HuH-7 (cell line): ENCODE results near the gene SERPINA7.
"Not testable (repeated sequence)": the region's sequence is repeated elsewhere in the genome, so short reads cannot be mapped to it uniquely, and the experiment has no call there.

ENCODE experiments used
- DNase-seq: peaks from one replicate; pipeline ENCODE4 v3.0.0; 2011; ENCODE audit warnings: low spot score

The SERPINA7 gene, protein sequence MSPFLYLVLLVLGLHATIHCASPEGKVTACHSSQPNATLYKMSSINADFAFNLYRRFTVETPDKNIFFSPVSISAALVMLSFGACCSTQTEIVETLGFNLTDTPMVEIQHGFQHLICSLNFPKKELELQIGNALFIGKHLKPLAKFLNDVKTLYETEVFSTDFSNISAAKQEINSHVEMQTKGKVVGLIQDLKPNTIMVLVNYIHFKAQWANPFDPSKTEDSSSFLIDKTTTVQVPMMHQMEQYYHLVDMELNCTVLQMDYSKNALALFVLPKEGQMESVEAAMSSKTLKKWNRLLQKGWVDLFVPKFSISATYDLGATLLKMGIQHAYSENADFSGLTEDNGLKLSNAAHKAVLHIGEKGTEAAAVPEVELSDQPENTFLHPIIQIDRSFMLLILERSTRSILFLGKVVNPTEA

GRCh38 chrX:106038625-106039024 lies at the start of gene SERPINA7:
Gene SERPINA7 (minus strand): TSS chrX:106038727. CDS start chrX:106037058, 1,669 bp downstream.
- DNase-seq: peak; percentile 10

DNA sequence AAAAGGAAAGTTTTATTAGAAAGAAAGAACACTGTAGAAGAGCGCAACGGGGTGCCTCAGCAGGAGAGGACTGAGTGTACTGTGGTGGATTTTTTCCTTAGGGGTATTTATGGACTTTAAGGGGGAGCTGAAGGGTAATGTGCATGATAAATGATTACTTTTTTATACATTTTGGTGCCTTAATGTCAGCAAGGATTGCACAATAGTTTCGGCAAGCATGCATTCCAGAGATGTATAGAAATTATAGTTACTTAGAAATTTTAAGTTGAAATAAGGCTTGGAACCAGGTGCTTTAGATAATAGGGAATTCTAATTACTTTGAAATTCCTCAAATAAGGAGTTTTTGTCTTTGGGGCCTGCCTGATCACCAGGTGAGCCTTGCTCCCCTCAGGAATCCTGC lies 30.5 kb upstream of the SERPINA7 start:
- DNase-seq: no peak

DNA sequence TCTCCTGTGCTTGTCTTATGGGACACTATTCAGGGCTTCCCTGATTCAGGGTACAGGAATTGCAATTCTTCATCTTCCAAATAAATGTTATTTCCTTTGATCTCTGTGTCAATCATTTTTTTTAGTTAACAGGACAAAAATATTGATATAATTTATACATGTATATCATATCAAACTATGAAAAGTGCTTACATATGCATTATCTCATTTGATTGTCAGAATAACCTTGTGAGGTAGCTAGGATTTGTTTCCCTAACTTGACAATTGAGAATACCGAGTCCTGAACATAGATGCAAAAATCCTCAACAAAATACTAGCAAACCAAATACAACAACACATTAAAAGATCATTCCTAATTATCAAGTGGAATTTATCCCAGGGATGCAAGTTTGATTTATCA lies 11.5 kb upstream of the SERPINA7 start:
- no peak for DNase-seq

GRCh38 chrX:106042296-106042695 lies 3.8 kb upstream of the SERPINA7 start:
- no peak for DNase-seq

DNA sequence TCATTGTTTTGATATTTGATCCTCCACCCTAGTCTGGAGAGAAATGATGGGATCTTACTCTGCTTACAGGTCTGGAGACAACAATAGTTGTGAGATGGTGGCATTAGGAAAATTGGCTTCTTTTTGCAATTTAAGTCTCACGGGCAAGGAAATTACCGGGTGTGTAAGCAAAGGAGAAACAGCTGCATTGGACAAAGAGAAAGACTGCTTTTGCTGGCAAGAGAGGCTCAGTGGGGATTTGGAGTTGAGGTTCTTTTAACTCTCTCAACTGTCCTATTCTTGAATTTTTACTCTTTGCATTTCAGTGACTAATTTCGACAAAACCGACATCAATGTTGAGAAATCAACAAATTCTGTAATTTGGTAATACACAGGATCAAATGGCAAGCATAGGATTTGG lies 2.3 kb upstream of the SERPINA7 start:
- DNase-seq: no peak

DNA sequence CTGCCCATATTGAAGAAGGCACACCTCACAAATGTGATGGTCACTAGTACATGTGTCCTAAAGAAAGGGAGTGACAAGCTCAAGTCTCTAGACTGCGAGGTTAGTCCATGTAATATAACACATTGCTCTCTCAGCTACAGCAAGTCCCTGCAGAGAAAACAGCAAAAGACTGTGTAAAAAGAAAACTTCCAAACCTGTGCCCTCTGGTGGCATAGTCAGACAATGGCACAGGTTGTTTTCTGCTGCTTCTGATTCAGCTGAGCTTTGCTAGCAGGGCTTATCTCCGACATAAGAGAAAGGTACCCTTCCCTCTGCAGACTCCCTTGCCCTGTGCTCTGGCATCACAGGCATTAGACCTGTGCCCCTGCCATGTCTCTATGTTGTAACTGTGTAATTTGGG lies 1.4 kb upstream of the SERPINA7 start:
- no peak for DNase-seq

DNA sequence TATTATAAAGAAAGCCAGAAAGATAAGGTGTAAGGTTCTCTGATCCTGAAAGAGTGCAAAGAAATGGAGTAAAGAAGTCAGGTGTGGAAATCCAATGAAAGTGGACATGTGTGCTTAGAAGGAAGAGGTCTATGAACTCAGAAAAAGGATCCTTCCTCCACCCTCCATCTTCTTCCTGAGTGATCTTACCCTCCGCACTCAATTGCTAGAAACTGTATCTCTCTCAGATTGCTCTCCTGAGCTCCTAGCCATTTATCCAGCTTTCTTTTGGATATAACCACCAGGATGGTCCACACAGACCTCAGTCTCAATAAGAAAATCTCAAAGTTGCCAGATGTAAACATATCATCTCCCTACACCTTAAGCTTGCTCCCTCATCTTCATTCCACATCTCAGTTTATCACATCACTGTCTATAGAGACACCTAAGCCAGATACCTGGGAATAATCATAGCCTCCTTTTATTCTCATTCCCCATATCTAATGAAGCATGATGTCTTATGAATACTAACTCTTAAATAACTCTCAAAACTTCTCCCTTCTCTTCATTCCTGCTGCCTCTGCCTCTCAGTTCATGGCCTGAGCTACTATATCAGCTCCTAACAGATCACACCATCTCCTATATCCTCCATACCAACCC lies 573 bp downstream of the SERPINA7 start:
- DNase-seq: no peak

DNA sequence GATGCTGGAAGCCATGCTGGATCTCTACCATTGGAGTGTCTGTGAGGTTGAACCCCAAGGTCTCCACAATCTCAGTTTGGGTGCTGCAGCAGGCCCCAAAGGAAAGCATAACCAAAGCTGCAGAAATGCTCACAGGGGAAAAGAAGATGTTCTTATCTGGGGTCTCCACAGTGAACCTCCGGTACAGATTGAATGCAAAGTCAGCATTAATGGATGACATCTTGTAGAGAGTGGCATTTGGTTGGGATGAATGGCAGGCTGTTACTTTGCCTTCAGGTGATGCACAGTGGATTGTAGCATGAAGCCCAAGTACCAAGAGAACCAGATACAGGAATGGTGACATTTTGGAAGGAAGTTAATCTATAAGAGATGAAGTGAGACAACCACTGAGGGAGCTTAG lies 1.8 kb downstream of the SERPINA7 start:
- no peak for DNase-seq

DNA sequence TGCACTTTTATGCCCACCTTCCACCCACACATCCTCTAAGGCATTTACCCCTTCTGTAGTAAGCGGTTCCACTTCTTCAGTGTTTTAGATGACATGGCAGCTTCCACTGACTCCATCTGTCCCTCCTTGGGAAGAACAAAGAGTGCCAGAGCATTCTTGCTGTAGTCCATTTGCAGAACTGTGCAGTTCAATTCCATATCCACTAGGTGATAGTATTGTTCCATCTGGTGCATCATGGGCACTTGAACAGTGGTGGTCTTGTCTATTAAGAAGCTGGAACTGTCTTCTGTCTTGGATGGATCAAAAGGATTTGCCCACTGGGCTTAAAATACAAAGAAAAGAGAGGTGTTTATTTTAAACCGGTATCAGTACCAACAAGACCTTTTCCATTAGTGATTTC lies 3.5 kb downstream of the SERPINA7 start:
- DNase-seq: no peak

GRCh38 chrX:106023947-106024346 lies 14.6 kb downstream of the SERPINA7 start:
- DNase-seq: no peak

DNA sequence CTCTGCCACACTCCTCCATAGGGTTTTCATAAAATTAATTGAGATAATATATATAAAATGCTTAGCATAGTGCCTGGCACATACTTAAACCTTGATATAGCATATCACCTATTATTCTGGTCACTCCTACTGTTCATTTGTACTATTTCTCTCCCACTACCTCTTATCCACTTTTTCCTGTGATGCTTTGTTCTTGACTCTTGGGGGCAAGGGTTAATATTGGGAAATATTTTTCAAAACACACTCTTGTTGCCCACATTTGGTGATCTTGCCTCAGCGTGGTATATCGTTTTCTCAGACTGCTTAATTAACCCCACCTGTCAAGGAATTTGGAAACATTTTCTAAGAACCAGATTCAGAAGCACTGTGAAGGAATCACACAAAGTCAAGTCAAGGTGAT lies 16.3 kb downstream of the SERPINA7 start:
- DNase-seq: no peak

GRCh38 chrX:106014119-106014775 lies 24.3 kb downstream of the SERPINA7 start:
- DNase-seq: no peak

DNA sequence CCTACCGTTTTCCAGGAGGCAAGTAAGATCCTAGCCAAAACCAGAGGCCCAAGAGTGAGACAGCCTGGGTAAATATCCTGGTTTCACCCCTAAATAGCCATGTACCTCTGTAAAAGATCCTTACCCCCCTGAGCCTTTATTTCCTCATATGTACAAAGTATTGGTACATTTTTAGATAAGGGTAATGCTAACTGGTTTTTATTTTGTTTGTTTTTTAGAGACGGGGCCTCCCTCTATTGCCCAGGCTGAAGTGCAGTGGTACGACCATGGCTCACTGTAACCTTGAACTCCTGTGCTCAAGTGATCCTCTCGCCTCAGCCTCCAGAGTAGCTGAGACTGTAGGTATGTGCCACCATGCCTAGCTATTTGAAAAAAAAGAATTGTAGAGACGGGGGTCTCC lies 29.4 kb downstream of the SERPINA7 start:
- no peak for DNase-seq

- peak; percentile 15 for DNase-seq
Observed at GRCh38 chrX:106007815-106008214, 30.7 kb downstream of the SERPINA7 start.

- DNase-seq: no peak
Observed at GRCh38 chrX:106005684-106006083, 32.8 kb downstream of the SERPINA7 start.

DNA sequence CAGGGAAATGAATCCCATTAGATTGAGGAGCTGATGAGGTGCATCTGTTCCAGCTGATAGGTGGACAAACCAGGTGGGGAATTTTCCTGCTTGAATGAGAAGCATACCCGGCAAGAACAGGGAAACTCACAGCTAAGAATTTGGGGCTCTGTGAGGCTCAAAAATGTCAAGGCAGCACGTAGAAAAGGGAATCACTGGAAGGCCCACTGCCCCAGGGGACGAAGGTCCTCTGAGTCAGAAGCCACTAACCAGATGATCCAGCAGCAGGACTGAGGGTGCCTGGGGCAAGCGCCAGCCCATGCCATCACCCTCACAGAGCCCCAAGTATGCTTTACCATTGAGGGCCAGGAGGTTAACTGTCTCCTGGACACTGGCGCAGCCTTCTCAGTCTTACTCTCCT lies 37.9 kb downstream of the SERPINA7 start:
- DNase-seq: not testable (repeated sequence)

- no peak for DNase-seq
Observed at GRCh38 chrX:106000203-106000602, 38.3 kb downstream of the SERPINA7 start.

DNA sequence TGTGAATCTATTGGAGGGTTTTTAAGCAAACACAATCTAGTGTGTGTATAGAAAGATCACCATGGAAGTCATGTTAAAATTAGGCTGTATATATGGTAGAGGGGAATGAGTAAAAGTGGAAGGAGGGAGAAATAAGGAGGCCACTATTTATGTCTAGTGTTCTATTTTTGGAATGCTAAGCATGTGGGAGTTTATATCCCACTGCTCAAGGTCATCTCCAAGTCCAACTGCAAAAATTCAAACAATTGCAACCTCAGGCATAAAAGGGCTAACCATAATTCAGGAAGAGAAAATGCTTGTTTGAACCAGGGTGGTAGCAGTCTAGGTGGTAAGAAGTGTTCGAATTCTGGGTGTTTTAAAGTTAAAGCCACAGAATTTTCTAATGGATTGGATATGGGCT lies 39.2 kb downstream of the SERPINA7 start:
- no peak for DNase-seq

- DNase-seq: not testable (repeated sequence)
Observed at GRCh38 chrX:105988487-105988886, 50.0 kb downstream of the SERPINA7 start.
